HEK293T (cell line): Measurements from ENCODE around the gene ERO1B.
A peak's percentile ranks its signal among the peaks of the same experiment; 100 is the strongest.

Experiments used
- CTCF ChIA-PET: fragments of 350-600 bp; formaldehyde crosslinking; extraction: SDS; loops from one replicate; lab custom pipeline; 2021; ENCODE audit warnings: antibody characterized with exemption, inconsistent platforms; lab: Yijun Ruan, JAX
- POLR2A ChIA-PET: fragments of 350-600 bp; formaldehyde crosslinking; extraction: SDS; loops from one replicate; lab custom pipeline; 2020; ENCODE audit warnings: antibody characterized with exemption, inconsistent platforms; lab: Yijun Ruan, JAX
- DNase-seq: peaks from one replicate; pipeline ENCODE4 v3.0.0; 2012; ENCODE audit warnings: mixed read lengths; ENCODE audit errors: extremely low spot score
- ARNT ChIP-seq: fragments of 450-650 bp; IDR thresholded peaks from 2 replicates; pipeline ENCODE4 v1.6.1; 2017; ENCODE audit warnings: mild to moderate bottlenecking
- BHLHE40 ChIP-seq: fragments of 450-650 bp; IDR thresholded peaks from 2 replicates; pipeline ENCODE4 v1.6.1; 2016; ENCODE audit warnings: mild to moderate bottlenecking, moderate library complexity, borderline replicate concordance
- CTBP1 ChIP-seq: fragments of 450-650 bp; IDR thresholded peaks from 2 replicates; pipeline ENCODE4 v1.6.1; 2016; ENCODE audit warnings: borderline replicate concordance
- ELF4 ChIP-seq: fragments of 450-650 bp; IDR thresholded peaks from 2 replicates; pipeline ENCODE4 v1.6.1; 2017; ENCODE audit warnings: antibody characterized with exemption
- FOXA1 ChIP-seq: fragments of 450-650 bp; IDR thresholded peaks from 2 replicates; pipeline ENCODE4 v1.6.1; 2016; ENCODE audit warnings: mild to moderate bottlenecking
- FOXK2 ChIP-seq: fragments of 450-650 bp; IDR thresholded peaks from 2 replicates; pipeline ENCODE4 v1.6.1; 2016; ENCODE audit warnings: mild to moderate bottlenecking
- FOXM1 ChIP-seq: fragments of 450-650 bp; IDR thresholded peaks from 2 replicates; pipeline ENCODE4 v1.6.1; 2017; ENCODE audit warnings: mild to moderate bottlenecking, borderline replicate concordance
- HDGF ChIP-seq: fragments of 450-650 bp; IDR thresholded peaks from 2 replicates; pipeline ENCODE4 v1.6.1; 2017; ENCODE audit warnings: antibody characterized with exemption, borderline replicate concordance
- L3MBTL2 ChIP-seq: fragments of 450-650 bp; conservative IDR thresholded peaks from 2 replicates; pipeline ENCODE4 v1.6.1; 2016; ENCODE audit warnings: mild to moderate bottlenecking
- LEF1 ChIP-seq: fragments of 450-650 bp; IDR thresholded peaks from 2 replicates; pipeline ENCODE4 v1.6.1; 2017; ENCODE audit warnings: mild to moderate bottlenecking, borderline replicate concordance
- NFRKB ChIP-seq: fragments of 450-650 bp; IDR thresholded peaks from 2 replicates; pipeline ENCODE4 v1.6.1; 2016; ENCODE audit warnings: mild to moderate bottlenecking, moderate library complexity
- SP1 ChIP-seq: fragments of 450-650 bp; IDR thresholded peaks from 2 replicates; pipeline ENCODE4 v1.6.1; 2017
- SUZ12 ChIP-seq: fragments of 450-650 bp; IDR thresholded peaks from 2 replicates; pipeline ENCODE4 v1.6.1; 2016; ENCODE audit warnings: mild to moderate bottlenecking
- TARDBP ChIP-seq: fragments of 450-650 bp; IDR thresholded peaks from 2 replicates; pipeline ENCODE4 v1.6.1; 2016
- ZNF384 ChIP-seq: fragments of 450-650 bp; IDR thresholded peaks from 2 replicates; pipeline ENCODE4 v1.6.1; 2016
- TF ChIP-seq, protein P1 (sequence below): fragments of 450-650 bp; IDR thresholded peaks from 2 replicates; pipeline ENCODE4 v1.6.1; 2016

Gene ERO1B

GRCh38 chr1:236211815-236212214 is 69.9 kb downstream of the ERO1B start:
- ChIA-PET CTCF (no interaction called here), POLR2A (no interaction called here)
- TF ChIP-seq ELF4, result no peak
- TF ChIP-seq BHLHE40, result no peak
- no peak for TF ChIP-seq NFRKB
- TF ChIP-seq SUZ12, result no peak
- TF ChIP-seq FOXA1, result no peak
- no peak for TF ChIP-seq TARDBP
- TF ChIP-seq LEF1, result no peak
- no peak for DNase-seq

GRCh38 chr1:236209713-236210112 is 72.0 kb downstream of the ERO1B start:
- ChIA-PET POLR2A (no interaction called here), CTCF (no interaction called here)
- DNase-seq, result no peak
- TF ChIP-seq L3MBTL2 (no peak), LEF1 (no peak), SUZ12 (no peak)

DNA sequence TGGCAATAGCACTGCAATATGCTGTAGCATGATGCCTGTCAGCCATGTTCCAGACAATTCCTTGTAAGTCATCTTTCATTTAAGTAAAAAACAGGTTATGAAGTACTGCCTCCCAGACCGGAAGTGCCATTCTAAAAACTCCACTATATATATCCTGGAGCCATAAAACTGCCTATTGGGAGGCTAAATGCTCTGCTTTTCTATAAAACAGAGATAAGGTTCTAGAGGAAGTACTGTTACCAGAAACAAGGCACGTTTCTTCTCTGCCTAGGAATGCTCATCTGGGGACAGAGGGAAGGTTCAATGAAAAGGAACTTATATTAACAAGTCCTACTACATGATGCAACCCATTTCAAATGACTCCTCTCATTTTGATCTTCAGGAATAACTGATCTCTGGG is 72.6 kb downstream of the ERO1B start:
- ChIA-PET POLR2A (no interaction called here), CTCF (no interaction called here)
- no peak for DNase-seq

GRCh38 chr1:236207569-236207968 is 74.2 kb downstream of the ERO1B start:
- no peak for DNase-seq
- POLR2A ChIA-PET, result no interaction called here
- CTCF ChIA-PET, result interaction anchor here (1.0 to 1.6 kb wide), 2 partner anchors 19 to 70 kb away, joined by 4 read pairs; no protein-coding TSS in a partner anchor
- TF ChIP-seq ZNF384, result no peak
- no peak for TF ChIP-seq ELF4
- no peak for TF ChIP-seq BHLHE40
- TF ChIP-seq CTBP1, result no peak

More for the DNA sequence above, 72.6 kb downstream of the ERO1B start:
- TF ChIP-seq, protein P1, sequence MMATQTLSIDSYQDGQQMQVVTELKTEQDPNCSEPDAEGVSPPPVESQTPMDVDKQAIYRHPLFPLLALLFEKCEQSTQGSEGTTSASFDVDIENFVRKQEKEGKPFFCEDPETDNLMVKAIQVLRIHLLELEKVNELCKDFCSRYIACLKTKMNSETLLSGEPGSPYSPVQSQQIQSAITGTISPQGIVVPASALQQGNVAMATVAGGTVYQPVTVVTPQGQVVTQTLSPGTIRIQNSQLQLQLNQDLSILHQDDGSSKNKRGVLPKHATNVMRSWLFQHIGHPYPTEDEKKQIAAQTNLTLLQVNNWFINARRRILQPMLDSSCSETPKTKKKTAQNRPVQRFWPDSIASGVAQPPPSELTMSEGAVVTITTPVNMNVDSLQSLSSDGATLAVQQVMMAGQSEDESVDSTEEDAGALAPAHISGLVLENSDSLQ, result peak; percentile 17; the same call in 1 of the 2 replicates
- no peak for TF ChIP-seq SUZ12

DNA sequence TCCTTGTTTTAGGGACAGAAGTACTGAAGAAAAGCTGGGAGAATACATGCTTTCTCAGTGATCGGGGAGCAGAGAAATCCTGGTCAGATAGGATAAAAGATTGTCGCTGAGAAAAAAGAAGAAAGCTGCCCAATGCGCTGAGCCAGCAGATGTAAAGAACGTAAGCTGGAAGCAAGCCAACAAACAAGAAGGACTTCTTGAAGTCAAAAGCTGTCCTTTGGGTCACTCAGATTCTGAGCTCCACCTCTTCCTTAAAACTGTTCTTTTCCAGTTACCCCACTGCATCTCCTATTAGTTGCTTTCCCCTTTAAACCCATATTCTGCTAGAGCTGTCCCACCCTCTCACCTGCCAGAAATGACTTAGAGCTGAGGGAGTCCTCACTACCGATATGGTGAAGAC is 74.6 kb downstream of the ERO1B start:
- DNase-seq, result no peak
- CTCF ChIA-PET, result interaction anchor here (1.0 to 1.6 kb wide), 2 partner anchors 18 to 69 kb away, joined by 4 read pairs; no protein-coding TSS in a partner anchor
- TF ChIP-seq FOXA1, result no peak
- no peak for TF ChIP-seq NFRKB
- no peak for TF ChIP-seq L3MBTL2
- no peak for TF ChIP-seq TARDBP
- TF ChIP-seq ELF4, result no peak
- TF ChIP-seq ZNF384, result no peak
- POLR2A ChIA-PET, result no interaction called here

DNA sequence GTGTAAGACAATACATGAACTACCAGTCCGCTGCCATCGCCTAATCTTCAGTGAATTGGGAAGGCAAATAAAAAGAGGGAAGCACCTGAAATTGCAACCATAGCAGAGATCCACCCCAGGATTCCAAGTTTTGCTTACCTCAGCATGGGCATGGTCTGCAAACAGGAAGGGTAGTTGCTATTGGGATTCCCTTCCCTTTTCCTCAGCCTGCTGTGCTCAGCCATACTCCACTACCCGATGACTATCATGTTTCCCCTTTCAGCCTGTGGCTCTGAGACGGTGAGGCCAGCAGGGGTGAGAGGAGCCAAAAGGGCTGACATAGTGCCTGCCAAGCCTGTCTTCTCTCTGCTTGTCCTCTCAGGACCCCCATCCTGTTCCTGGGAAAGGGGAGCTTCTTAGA is 75.2 kb downstream of the ERO1B start:
- TF ChIP-seq FOXK2, result no peak
- POLR2A ChIA-PET, result no interaction called here
- CTCF ChIA-PET, result no interaction called here
- peak; percentile 59 for DNase-seq

DNA sequence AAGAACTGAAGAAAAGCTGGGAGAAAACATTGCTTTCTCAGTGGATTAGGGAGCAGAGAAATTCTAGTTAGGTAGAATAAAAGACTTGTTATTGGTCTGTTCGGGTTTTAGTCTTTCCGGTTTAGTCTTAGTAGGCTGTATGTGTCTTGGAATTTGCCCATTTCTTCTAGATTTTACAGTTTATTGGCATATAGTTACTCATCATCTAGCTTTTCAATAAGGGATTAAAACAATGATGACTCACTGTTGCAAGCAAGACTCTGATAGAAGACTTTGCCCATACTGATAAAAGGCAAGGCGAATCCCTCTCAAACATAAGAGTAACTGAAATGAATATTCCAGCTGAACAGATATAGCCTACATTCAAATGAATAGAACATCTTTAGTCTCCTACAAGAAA is 77.1 kb downstream of the ERO1B start:
- TF ChIP-seq FOXM1, result no peak
- no peak for TF ChIP-seq FOXA1
- TF ChIP-seq SUZ12, result no peak
- TF ChIP-seq, protein P1, result no peak
- TF ChIP-seq FOXK2, result no peak
- TF ChIP-seq CTBP1, result no peak
- no peak for TF ChIP-seq L3MBTL2
- POLR2A ChIA-PET, result no interaction called here
- CTCF ChIA-PET, result no interaction called here
- DNase-seq, result no peak

DNA sequence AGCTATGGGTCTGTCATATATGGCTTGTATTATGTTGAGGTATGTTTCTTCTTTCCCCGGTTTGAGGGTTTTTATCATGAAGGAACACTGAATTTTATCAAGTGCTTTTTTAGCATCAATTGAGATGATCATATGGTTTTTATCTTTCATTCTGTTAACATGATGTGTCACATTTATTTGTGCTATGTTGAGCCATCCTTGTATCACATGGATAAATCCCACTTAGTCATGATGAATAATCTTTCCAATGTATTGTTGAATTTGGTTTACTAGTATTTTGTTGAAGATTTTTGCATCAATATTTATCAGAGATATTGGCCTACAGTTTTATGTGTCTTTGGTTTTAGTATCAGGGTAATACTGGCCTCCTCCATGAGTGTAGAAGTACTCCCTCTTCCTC is 77.7 kb downstream of the ERO1B start:
- DNase-seq, result no peak
- POLR2A ChIA-PET, result no interaction called here
- CTCF ChIA-PET, result no interaction called here
- no peak for TF ChIP-seq SUZ12
- TF ChIP-seq ARNT, result no peak
- TF ChIP-seq HDGF, result no peak
- TF ChIP-seq BHLHE40, result no peak
- no peak for TF ChIP-seq L3MBTL2
- no peak for TF ChIP-seq TARDBP
- no peak for TF ChIP-seq SP1
- TF ChIP-seq LEF1, result no peak
- no peak for TF ChIP-seq FOXM1
- TF ChIP-seq FOXA1, result no peak
- TF ChIP-seq ELF4, result no peak
- no peak for TF ChIP-seq FOXK2
- TF ChIP-seq, protein P1, result no peak
- TF ChIP-seq ZNF384, result no peak
